HG03469 (cell line): ENCODE data around the gene HSD17B4.
"Not testable (repeated sequence)": the region's sequence is repeated elsewhere in the genome, so short reads cannot be mapped to it uniquely, and the experiment has no call there.

Experiments
- ATAC-seq: cut with Tn5 transposase; IDR thresholded peaks from one replicate; pipeline ENCODE4 v1.9.1; 2021; ENCODE audit warnings: mild to moderate bottlenecking, moderate library complexity, moderate number of reproducible peaks; ENCODE audit not compliant: unreplicated experiment

Gene HSD17B4, protein sequence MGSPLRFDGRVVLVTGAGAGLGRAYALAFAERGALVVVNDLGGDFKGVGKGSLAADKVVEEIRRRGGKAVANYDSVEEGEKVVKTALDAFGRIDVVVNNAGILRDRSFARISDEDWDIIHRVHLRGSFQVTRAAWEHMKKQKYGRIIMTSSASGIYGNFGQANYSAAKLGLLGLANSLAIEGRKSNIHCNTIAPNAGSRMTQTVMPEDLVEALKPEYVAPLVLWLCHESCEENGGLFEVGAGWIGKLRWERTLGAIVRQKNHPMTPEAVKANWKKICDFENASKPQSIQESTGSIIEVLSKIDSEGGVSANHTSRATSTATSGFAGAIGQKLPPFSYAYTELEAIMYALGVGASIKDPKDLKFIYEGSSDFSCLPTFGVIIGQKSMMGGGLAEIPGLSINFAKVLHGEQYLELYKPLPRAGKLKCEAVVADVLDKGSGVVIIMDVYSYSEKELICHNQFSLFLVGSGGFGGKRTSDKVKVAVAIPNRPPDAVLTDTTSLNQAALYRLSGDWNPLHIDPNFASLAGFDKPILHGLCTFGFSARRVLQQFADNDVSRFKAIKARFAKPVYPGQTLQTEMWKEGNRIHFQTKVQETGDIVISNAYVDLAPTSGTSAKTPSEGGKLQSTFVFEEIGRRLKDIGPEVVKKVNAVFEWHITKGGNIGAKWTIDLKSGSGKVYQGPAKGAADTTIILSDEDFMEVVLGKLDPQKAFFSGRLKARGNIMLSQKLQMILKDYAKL

DNA sequence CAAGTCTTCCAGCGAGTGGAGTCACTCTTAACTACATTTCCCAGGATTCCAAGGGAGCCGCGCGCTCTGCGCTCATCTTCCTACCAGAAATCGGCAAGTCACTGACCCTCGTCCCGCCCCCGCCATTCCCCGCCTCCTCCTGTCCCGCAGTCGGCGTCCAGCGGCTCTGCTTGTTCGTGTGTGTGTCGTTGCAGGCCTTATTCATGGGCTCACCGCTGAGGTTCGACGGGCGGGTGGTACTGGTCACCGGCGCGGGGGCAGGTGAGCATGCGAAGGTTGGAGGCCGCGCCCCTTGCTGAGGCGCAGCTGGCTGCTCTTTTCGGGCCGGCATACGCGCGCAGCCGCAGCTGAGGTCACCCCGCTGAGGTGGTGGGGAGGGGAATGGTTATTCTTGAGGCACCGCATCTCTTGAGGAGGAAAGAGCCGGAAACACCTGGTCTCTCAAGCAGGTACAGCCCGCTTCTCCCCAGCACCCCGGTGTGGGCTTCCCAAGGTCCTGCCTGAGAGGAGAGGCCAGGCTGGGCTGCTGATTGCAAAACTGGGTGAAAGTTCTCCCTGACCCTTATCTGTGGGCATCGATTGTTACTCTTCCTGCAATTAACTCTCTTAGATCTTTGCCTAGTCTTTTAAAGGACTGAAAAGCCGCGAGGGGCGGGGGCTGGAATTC lies at the start of gene HSD17B4:
TSS of gene HSD17B4 (plus strand) at position 125 of the 667 bp plus-strand sequence. CDS start at position 204, 79 bp downstream.
- peak; percentile 93 for ATAC-seq

DNA sequence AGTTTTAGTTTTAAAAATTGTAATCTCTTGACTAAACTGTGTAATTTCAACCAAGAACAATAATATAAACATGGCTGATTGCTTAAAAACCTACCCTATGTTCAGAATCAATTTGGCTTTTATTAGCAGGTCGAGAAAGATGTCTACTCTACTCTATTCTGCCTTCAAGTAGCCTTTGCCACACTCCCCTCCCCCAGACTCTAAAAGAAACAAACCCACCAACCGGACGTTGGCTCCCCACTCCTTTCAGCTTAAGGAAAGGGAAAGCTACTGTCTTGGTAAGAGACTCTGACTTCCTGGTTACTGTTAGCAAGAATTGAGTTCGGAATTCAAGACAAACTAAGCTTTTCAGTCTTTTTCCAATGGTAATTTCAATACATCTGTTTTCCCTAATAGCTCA lies 49.7 kb upstream of the HSD17B4 start:
- no peak for ATAC-seq

DNA sequence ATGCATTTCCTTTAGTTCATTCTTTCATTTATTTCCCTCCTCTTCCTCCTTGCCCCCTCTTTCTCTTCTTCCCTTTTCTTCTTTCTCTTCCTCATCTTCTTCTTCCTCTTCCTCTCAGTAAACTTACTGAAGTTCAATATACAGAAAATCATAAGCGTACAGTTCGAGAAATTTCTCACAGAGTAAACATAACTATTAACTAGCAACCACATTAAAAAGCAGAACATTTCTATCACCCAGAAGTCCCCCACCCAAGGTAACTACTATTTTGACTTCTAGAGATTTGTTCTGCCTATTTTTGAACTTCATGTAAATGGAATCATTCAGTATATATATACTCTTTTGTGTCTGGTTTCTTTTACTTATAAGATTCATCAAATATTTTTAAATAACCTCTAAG lies 48.3 kb upstream of the HSD17B4 start:
- ATAC-seq, result no peak

DNA sequence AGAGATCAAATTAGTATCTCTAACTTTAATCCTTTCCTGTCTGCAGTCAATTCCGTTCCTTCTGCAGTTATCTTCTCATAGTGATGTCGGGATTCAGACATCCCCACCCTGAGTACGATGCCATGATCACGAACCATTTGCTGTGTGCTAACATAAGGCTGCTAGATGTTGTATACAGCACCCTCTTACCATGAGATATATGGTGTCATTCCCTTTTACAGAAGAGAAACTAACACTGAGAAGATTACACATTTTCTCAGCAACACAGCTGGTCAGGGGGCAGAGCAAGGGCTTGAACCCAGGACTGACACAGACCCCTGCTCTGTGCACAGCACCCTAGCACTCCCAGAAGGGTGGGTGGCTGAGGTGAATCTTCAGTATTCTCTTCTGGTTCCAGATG lies 46.9 kb upstream of the HSD17B4 start:
- ATAC-seq, result no peak

DNA sequence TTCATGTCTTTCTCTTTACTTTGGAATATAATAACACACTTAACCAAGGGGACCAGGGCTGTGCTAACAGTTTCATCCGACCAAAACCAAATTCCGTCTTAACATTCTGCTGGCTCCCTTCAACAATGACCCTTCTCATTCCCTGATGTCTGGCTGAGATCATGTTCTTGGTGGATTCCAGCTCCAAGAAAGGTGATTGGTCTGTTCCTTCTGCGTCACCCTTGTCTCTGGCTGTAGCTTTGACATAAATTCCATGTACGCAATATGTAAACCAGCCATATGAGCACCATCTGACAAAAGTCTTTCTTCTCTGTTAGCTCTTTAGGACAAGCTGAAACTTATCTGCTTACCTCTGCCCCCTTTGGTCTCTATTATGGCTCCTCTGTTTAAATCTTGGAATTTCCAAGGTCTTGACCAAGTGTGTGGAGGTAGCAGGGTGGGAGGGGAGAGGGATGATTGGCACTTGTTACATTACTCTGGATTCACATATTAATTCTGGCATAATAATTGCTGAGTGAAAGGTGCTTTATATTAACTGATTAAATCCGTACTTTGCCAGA lies 45.7 kb upstream of the HSD17B4 start:
- ATAC-seq, result no peak

DNA sequence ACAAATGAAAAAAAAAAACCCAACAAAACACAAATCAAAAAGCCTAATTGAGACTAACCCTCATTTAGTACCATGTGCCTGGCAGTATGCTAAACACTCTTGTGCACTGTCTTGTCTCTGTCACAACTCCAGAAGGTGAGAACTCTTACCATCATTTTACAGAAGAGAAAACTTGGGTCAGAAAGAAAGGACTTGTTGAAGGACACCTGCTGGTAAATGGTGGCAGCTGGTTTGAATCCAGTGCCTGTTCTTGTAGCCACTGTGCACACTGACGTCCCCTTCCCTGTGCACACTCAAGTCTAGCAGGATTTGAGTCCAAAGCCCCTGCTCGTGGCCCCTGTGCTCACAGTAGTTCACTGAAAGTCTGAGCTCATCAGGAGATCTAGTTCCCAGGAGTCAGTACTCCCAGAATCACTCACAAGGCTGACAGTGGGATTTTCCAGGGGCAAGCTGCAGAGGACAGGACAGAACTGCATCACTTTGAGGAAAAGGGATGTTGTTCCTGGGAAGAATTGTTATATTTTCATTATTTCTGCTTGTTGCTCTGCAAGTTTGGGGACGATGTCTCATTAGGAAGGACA lies 43.0 kb upstream of the HSD17B4 start:
- ATAC-seq, result no peak

DNA sequence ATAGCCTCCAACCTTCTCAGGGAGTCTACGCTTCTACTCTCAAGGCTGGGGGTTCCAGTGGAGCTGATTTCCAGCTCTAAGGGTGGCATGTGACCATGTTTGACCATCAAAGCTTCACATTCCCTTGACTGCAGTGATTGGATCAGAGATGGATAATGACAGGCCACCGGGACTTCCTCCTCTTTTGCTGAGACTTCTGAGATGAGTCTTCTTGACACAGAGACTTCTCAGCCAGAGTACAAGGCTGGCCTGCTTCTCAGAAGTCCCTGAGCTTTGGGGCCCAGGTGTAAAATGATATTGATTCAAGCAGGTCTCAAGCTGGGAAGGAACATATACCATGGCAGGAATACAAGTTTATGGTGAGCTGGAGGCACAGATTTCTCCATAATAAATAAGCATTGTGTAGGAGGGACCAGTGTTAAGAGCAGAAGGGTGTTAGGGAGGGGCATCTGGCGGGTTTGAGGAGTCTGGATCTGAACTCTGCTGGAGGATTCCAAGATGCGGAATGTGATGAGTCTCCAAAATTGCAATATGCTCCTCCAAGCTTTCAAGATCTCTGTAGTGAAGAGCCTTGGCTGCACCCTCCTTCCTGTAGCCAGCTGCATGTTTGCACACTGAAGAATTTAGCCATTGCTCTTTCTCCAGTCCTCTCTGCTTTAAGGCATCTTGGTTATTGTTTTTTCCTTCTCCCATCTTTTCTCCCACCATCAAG lies 41.7 kb upstream of the HSD17B4 start:
- ATAC-seq, result no peak

DNA sequence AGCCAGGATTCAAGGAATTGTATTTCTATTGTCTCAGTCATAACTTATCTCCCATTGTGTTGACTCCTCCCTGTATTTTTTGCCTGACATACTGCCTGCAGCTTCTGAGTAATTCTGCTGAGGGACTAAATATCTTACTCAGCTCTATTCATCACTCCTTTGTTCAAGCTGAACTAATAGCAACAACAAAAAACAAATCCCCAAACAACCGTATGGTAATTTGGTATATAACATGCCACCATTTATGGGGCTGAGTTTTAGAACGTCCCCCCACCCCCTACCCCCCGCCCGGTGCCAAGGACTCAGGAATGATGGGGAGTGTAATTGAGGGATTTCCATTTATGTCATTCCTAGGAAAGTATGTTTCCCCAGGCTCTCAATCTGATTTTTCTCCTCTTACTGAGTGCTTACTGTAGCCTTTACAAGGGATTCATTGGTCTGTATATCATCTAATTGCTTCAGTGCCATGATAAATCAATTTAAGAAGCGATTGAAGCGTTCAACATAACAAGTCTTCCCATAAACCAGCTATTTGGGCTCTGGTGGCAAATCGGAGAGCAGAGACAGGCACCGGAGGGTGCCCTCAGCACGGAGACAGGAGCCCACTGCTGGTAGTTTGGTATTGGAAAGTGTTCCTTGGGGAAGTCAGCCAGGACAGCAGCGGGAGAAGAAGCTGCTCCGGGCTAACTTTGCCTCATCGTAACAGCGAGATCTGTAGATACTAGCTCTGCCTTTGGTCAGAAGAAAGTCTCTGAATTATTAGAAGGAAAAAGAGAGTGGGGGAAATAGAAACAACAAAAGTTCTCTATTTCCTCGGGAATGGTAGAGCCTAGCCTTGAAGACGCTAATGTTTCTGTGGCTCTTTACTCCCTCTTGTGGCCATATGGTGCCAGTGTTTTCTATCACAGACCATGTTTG lies 40.7 kb upstream of the HSD17B4 start:
- peak; percentile 57 for ATAC-seq

DNA sequence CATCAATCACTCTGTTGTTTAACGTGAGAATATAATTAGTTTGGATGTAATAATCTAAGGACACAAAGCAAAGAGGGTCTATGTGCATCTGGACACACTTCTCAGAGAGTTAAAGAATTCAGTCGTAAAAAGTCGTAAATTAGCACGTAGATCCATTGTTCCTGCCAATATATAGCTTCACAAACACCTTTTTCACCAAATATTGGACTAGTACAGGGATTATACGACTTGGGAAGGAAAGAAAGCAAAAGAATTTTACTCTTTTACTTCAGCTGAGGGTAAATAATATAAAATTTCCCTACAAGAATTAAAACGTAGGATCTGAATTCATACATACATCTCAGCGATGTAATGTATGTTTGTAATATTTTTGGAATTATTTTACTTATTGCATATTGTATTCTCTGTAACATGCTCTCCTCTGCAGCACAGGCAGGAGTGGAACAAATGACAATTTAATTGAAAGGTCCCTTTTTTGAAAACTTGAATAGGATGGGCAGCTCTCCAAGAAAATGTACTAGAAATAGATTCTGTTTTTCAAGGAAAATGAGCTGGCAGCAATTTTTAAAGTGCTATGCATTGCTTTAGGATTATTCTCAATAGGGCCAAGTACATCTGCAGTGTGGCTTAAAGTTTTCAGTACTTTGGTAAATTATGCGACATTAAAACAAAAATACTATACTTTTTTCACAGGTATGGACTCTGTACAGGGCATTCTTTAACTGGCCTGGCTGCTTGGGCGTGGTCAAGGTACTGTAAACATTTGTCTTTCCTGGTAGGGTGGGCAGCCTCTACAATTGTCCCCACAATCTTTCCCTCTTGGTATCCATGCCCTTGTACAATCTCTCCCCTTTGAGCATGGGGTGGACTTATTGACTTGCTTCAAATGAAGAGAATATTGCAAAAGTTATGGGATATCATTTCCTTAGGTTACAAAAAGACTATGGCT lies 39.7 kb upstream of the HSD17B4 start:
- ATAC-seq, result no peak

DNA sequence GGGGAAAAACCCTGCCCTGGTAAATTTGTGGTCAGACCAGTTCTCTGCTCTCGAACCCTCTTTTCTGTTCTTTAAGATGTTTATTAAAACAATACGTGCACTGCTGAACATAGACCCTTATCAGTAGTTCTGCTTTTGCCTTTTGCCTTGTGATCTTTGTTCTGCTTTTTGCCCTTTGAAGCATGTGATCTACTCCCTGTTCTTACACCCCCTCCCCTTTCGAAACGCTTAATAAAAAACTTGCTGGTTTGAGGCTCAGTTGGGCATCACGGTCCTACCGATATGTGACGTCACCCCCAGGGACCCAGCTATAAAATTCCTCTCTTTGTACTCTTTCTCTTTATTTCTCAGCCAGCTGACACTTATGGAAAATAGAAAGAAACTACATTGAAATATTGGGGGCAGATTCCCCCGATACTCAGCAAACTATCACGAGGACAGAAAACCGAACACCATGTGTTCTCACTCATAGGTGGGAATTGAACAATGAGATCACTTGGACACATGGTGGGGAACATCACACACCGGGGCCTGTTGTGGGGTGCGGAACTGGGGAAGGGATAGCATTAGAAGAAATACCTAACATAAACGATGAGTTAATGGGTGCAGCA lies 38.1 kb upstream of the HSD17B4 start:
- not testable (repeated sequence) for ATAC-seq

DNA sequence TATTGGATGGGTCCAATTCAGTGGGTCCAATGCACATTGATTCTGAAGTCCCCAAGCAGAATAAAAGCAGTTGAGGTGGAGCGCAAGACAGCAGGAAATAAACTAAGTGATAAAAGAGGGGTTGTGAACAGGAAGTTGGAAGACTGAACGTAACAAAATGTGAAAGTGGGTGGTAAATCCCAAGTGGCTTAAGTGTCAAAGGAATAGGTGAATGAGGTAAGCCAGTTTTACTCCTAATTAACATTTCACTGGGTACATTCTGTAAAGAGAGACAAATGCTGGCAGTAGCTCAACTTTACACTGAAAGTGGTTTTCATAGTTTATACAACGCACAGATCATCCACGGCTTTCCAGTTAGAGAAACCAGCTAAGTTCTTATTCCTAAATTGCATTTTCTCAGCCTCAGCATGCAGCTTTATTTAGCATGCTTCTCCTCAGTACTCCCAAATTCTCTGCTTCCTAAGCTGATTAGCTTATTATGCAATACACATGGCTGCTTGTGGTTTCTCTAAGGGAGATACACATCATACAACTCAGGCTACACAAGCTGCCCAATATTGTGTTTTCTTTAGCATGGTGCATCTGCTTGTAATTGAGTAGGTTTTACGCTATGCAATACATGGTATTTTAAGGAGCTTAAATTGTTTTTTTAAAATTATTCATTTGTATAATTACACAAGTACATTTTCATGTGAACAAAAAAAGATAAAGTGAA lies 34.2 kb upstream of the HSD17B4 start:
- ATAC-seq, result no peak

DNA sequence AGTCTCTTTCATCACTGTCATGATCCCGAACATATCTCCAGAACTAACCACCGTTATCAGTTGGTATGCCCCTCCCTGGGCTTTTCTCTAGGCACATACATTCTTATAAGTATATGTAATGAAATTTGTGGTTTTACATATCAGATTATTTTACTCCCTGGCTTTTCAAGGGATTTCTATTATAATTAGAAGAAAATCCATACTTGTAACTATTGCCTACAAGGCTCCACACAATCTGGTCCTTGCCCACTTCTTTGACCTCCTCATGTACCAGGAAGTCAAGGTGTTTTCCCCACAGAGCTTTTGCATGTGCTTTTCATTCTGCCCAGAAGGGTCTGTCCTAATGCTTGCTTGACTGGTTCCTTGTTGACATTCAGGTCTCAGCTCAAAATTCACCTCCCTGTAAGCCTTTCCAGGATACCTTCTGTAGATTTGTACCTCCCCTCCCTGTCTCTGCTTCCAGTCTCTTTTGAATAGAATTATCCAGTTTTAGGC lies 33.6 kb upstream of the HSD17B4 start:
- peak; percentile 48 for ATAC-seq

DNA sequence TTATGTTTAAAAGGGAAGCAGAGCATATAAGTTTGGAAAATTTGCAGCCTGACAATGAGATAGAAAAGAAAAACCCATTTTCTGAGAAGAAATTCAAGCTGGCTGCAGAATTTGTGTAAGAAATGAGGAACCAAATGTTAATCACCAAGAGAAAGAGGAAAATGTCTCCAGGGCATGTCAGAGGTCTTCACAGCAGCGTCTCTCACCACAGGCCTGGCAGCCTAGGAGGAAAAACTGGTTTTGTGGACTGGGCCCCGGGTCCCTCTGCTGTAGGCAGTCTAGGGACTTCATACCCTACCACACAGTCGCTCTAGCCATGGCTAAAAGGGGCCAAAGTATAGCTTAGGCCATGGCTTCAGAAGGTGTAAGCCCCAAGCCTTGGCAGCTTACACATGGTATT lies 32.1 kb upstream of the HSD17B4 start:
- no peak for ATAC-seq

DNA sequence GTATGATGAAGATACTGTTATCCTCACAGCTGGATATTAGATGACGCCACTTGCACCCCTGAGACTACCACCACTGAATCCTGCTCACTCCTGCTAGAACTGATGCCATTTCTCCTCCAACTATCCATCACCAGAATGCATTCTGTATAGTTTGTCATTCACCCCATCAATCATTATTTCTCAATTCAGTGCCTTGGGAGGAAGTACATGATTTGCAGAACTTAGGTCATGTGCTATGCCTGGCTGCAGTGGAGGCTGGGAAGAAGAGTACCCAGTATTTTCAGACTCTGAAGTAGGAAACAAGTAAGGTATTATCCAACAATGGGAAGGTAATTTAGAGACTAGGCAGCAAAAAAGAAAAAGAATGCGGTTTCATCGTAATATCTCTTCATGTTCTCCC lies 26.2 kb upstream of the HSD17B4 start:
- no peak for ATAC-seq

DNA sequence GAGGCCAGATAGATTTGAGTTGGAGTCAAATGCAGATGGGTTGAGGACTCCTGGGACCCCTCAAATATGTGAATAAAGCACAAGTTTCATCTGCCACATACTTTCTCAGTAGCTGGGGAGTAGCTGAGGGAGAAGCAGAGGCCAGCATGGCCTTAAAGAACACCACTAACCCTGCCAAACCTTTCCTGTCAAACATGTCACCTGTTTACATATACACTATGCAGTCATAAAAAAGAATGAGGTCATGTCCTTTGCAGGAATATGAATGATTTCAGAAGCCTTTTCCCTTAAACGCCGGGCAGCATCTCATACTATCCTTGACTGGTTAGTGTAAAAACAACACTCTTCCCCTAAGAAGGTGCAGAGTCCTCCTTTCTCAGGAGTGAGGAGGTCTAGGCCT lies 25.2 kb upstream of the HSD17B4 start:
- no peak for ATAC-seq

DNA sequence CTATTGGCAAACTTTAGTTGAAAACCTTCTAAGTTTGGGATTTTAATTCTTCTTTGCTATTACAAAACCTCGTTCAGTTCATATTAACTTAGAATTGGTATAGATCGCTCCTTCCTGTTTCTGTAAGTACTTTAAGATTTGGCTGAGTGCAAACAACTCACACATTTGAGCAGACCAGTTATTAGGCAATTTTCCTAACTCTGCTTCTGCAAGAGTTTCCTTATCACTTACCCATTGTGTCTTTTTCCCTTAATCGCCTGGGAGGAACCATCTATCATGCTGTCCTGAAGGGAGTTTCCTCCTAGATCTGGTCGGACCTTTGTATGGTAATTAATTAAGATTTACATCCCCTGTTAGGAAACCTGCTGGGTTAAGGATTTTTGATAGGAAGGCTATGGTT lies 24.7 kb upstream of the HSD17B4 start:
- ATAC-seq, result not testable (repeated sequence)

DNA sequence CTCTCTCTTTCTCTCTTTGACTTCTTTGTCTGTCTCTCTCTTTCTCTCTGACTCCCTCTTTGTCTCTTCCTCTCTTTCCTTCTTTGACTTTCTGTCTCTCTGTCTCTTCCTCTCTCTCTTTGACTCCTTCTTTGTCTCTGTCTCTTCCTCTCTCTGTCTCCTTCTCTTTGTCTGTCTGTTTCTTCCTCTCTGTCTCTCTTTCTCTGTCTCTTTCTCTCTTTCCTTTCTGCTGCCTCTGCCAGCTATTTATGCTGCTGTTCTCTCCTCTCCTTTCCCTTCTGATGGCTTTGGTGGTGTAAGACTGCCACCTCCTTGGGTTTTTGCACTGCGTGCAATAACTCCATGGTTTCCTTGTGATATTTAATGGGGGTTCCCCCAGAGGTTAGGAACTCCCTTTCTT lies 24.1 kb upstream of the HSD17B4 start:
- ATAC-seq, result not testable (repeated sequence)
